ENCODE measurements around the gene CCND2.
A peak's percentile ranks its signal among the peaks of the same experiment; 100 is the strongest.

- TF ChIP-seq ZBTB8A (tag by site-specific recombination; IDR thresholded peaks at IDR 0.05) (peak; percentile 76), ZBTB10 (tag by site-specific recombination; IDR thresholded peaks at IDR 0.05) (peak; percentile 90), CTCF (tag by site-specific recombination; IDR thresholded peaks at IDR 0.05) (0 out of 2 replicates have a peak, but pooled peaks have one; percentile 23), ZNF24 (tag by site-specific recombination; IDR thresholded peaks at IDR 0.05) (no peak; the same call in 1 of the 2 replicates), SCRT1 (tag by site-specific recombination; IDR thresholded peaks at IDR 0.05; ENCODE audit: borderline replicate concordance) (no peak), REST (tag by site-specific recombination; IDR thresholded peaks at IDR 0.05) (no peak), TRIM28 (IDR thresholded peaks at IDR 0.05; ENCODE audit: borderline replicate concordance, low read length) (no peak), ZNF76 (tag by site-specific recombination; IDR thresholded peaks at IDR 0.05; ENCODE audit: borderline replicate concordance, low read depth) (peak; percentile 70)
These were observed 914 bp upstream of the CCND2 start for GRCh38 chr12:4272424-4273272.

Measured in HEK293 (cell line).